ENCODE results near the gene SOWAHB. TPM values are rescaled to one million over a fixed set of nuclear protein-coding genes. Genes with fewer than 3 reads are reported as not detected.
"Not testable (repeated sequence)": the region's sequence is repeated elsewhere in the genome, so short reads cannot be mapped to it uniquely, and the experiment has no call there.

The SOWAHB gene
- polyA plus RNA-seq, 1 of the 3 experiments (the other 2 are of a cell fraction), result 0.05 TPM

- TF ChIP-seq TCF12 (IDR thresholded peaks at IDR 0.05) (no peak), RAD21 (IDR thresholded peaks at IDR 0.05; ENCODE audit: low read length) (no peak), YY1 (IDR thresholded peaks at IDR 0.05; ENCODE audit: low read depth) (no peak), REST (IDR thresholded peaks at IDR 0.05; ENCODE audit: low read depth, low read length) (no peak), RXRA (IDR thresholded peaks at IDR 0.05; ENCODE audit: borderline replicate concordance, low read depth) (no peak), NFIC (IDR thresholded peaks at IDR 0.05; ENCODE audit: borderline replicate concordance) (no peak), SMC3 (IDR thresholded peaks at IDR 0.05; ENCODE audit: low read depth, low read length) (no peak), RFX5 (IDR thresholded peaks at IDR 0.05; ENCODE audit: low read length) (no peak), MAX (IDR thresholded peaks at IDR 0.05; ENCODE audit: low read depth) (no peak), TAF1 (IDR thresholded peaks at IDR 0.05; ENCODE audit: borderline replicate concordance, low read depth, low read length) (no peak), USF1 (IDR thresholded peaks at IDR 0.05; ENCODE audit: borderline replicate concordance, low read depth) (no peak)
These were observed 25.4 kb downstream of the SOWAHB start for GRCh38 chr4:76872556-76872955.

GRCh38 chr4:76868780-76869179, 29.2 kb downstream of the SOWAHB start:
- POLR2A ChIA-PET, result not testable (repeated sequence)

More at GRCh38 chr4:76872556-76872955, 25.4 kb downstream of the SOWAHB start:
- H3K79me2 ChIP-seq (ENCODE audit: insufficient read depth), result no peaks in the 10 kb centered on the region
- H3K9me3 ChIP-seq, result no peaks in the 10 kb centered on the region
- no peaks in the 10 kb centered on the region for H3K9me2 ChIP-seq
- H3K27ac ChIP-seq (ENCODE audit: low read depth in 2 of 2, low read length in 1 of 2), result no peak overlapping the region
- POLR2A ChIA-PET, result no interaction called here
- H3K4me2 ChIP-seq, result no peak overlapping the region
- H3K4me1 ChIP-seq (ENCODE audit: control insufficient read depth in 1 of 2, insufficient read depth in 2 of 2, low read depth in 1 of 2, low read length in 1 of 2), result no peaks in the 10 kb centered on the region
- no peak overlapping the region for H3K4me3 ChIP-seq (ENCODE audit: low read depth in 2 of 2, low read length in 1 of 2)
- no peaks in the 10 kb centered on the region for H3K27me3 ChIP-seq (ENCODE audit: insufficient read depth)
- no peak overlapping the region for H3K9ac ChIP-seq
- DNase-seq, result no peak
- no peaks in the 10 kb centered on the region for H3F3A ChIP-seq (replicated peaks; ENCODE audit: insufficient read depth)
- H2AFZ ChIP-seq (ENCODE audit: low read depth), result no peak overlapping the region
- no peaks in the 10 kb centered on the region for H4K20me1 ChIP-seq (ENCODE audit: insufficient read depth)
- H3K36me3 ChIP-seq (replicated peaks in 1 of 2; ENCODE audit: control insufficient read depth in 1 of 2, insufficient read depth in 2 of 2, low read length in 1 of 2), result no peaks in the 10 kb centered on the region
- CTCF ChIA-PET, result no interaction called here

More at GRCh38 chr4:76868780-76869179, 29.2 kb downstream of the SOWAHB start:
- H3F3A ChIP-seq (replicated peaks; ENCODE audit: insufficient read depth); H3K9me2 ChIP-seq; H3K79me2 ChIP-seq (ENCODE audit: insufficient read depth); H3K4me3 ChIP-seq (ENCODE audit: low read depth in 2 of 2, low read length in 1 of 2); H3K36me3 ChIP-seq (replicated peaks in 1 of 2; ENCODE audit: control insufficient read depth in 1 of 2, insufficient read depth in 2 of 2, low read length in 1 of 2); H3K4me1 ChIP-seq (ENCODE audit: control insufficient read depth in 1 of 2, insufficient read depth in 2 of 2, low read depth in 1 of 2, low read length in 1 of 2); H2AFZ ChIP-seq (ENCODE audit: low read depth); H3K9ac ChIP-seq; H4K20me1 ChIP-seq (ENCODE audit: insufficient read depth); DNase-seq; H3K27me3 ChIP-seq (ENCODE audit: insufficient read depth); H3K27ac ChIP-seq (ENCODE audit: low read depth in 2 of 2, low read length in 1 of 2); H3K4me2 ChIP-seq; H3K9me3 ChIP-seq; CTCF ChIA-PET: not testable (repeated sequence)
- 93% methylated on average over 4 of the region's 4 CpGs for WGBS (ENCODE audit: low lambda C conversion rate)

Data from SK-N-SH (cell line).